ENCODE data around the gene BPTF.
"Not testable (repeated sequence)": the region's sequence is repeated elsewhere in the genome, so short reads cannot be mapped to it uniquely, and the experiment has no call there.

Gene BPTF

GRCh38 chr17:67854378-67854777 is 29.1 kb downstream of the BPTF start:
- Histone ChIP-seq H3K4me3 (ENCODE audit: low read length) (no peak overlapping the region), H3K9me3 (ENCODE audit: insufficient read depth, low read depth, low read length) (no peaks in the 10 kb centered on the region), H3K9ac (ENCODE audit: low read depth, low read length) (no peak overlapping the region), H3K4me1 (ENCODE audit: insufficient read depth, low read length) (no peaks in the 10 kb centered on the region), H3K36me3 (ENCODE audit: insufficient read depth, low read length) (peaks cover 40% of the 10 kb centered on the region), H3K27ac (ENCODE audit: low read depth, low read length) (no peak overlapping the region), H3K27me3 (ENCODE audit: insufficient read depth, low read length) (no peaks in the 10 kb centered on the region)
- WGBS = 94% methylated on average over 6 of the region's 6 CpGs

GRCh38 chr17:67855504-67856324 is 30.4 kb downstream of the BPTF start:
- 95% methylated on average over 9 of the region's 11 CpGs for WGBS
- Histone ChIP-seq H3K9ac (ENCODE audit: low read depth, low read length) (no peak overlapping the region), H3K4me3 (ENCODE audit: low read length) (no peak overlapping the region), H3K36me3 (ENCODE audit: insufficient read depth, low read length) (peaks cover 44% of the 10 kb centered on the region), H3K27me3 (ENCODE audit: insufficient read depth, low read length) (no peaks in the 10 kb centered on the region), H3K4me1 (ENCODE audit: insufficient read depth, low read length) (no peaks in the 10 kb centered on the region), H3K27ac (ENCODE audit: low read depth, low read length) (no peak overlapping the region), H3K9me3 (ENCODE audit: insufficient read depth, low read depth, low read length) (no peaks in the 10 kb centered on the region)

GRCh38 chr17:67856402-67856801 is 31.1 kb downstream of the BPTF start:
- not testable (repeated sequence) for H3K9ac ChIP-seq (ENCODE audit: low read depth, low read length); H3K4me3 ChIP-seq (ENCODE audit: low read length); H3K4me1 ChIP-seq (ENCODE audit: insufficient read depth, low read length); H3K9me3 ChIP-seq (ENCODE audit: insufficient read depth, low read depth, low read length); H3K27ac ChIP-seq (ENCODE audit: low read depth, low read length); H3K27me3 ChIP-seq (ENCODE audit: insufficient read depth, low read length)
- 87% methylated on average over 1 of the region's 1 CpG for WGBS
- H3K36me3 ChIP-seq (ENCODE audit: insufficient read depth, low read length) = peaks cover 44% of the 10 kb centered on the region

GRCh38 chr17:67862614-67863217 is 37.4 kb downstream of the BPTF start:
- Histone ChIP-seq H3K4me1 (ENCODE audit: insufficient read depth, low read length) (no peaks in the 10 kb centered on the region), H3K27me3 (ENCODE audit: insufficient read depth, low read length) (no peaks in the 10 kb centered on the region), H3K4me3 (ENCODE audit: low read length) (no peak overlapping the region), H3K9me3 (ENCODE audit: insufficient read depth, low read depth, low read length) (no peaks in the 10 kb centered on the region), H3K36me3 (ENCODE audit: insufficient read depth, low read length) (peaks cover 18% of the 10 kb centered on the region), H3K9ac (ENCODE audit: low read depth, low read length) (no peak overlapping the region), H3K27ac (ENCODE audit: low read depth, low read length) (no peak overlapping the region)
- WGBS = 88% methylated on average over 1 of the region's 1 CpG

- Histone ChIP-seq H3K36me3 (ENCODE audit: insufficient read depth, low read length) (peaks cover 19% of the 10 kb centered on the region), H3K4me1 (ENCODE audit: insufficient read depth, low read length) (no peaks in the 10 kb centered on the region), H3K9ac (ENCODE audit: low read depth, low read length) (no peak overlapping the region), H3K27me3 (ENCODE audit: insufficient read depth, low read length) (no peaks in the 10 kb centered on the region), H3K4me3 (ENCODE audit: low read length) (no peak overlapping the region), H3K9me3 (ENCODE audit: insufficient read depth, low read depth, low read length) (no peaks in the 10 kb centered on the region), H3K27ac (ENCODE audit: low read depth, low read length) (no peak overlapping the region)
- WGBS = no CpG with 5 or more reads among the region's 1 CpG
These were observed 38.4 kb downstream of the BPTF start for GRCh38 chr17:67863624-67864247.

- Histone ChIP-seq H3K36me3 (ENCODE audit: insufficient read depth, low read length) (peaks cover 21% of the 10 kb centered on the region), H3K27me3 (ENCODE audit: insufficient read depth, low read length) (no peaks in the 10 kb centered on the region), H3K9ac (ENCODE audit: low read depth, low read length) (no peak overlapping the region), H3K4me3 (ENCODE audit: low read length) (no peak overlapping the region), H3K27ac (ENCODE audit: low read depth, low read length) (no peak overlapping the region), H3K9me3 (ENCODE audit: insufficient read depth, low read depth, low read length) (no peaks in the 10 kb centered on the region), H3K4me1 (ENCODE audit: insufficient read depth, low read length) (no peaks in the 10 kb centered on the region)
- 75% methylated on average over 1 of the region's 1 CpG for WGBS
These were observed 40.1 kb downstream of the BPTF start for GRCh38 chr17:67865438-67865837.

GRCh38 chr17:67867591-67867990 is 42.3 kb downstream of the BPTF start:
- Histone ChIP-seq H3K36me3 (ENCODE audit: insufficient read depth, low read length) (peaks cover 22% of the 10 kb centered on the region), H3K27me3 (ENCODE audit: insufficient read depth, low read length) (no peaks in the 10 kb centered on the region), H3K27ac (ENCODE audit: low read depth, low read length) (no peak overlapping the region), H3K4me1 (ENCODE audit: insufficient read depth, low read length) (no peaks in the 10 kb centered on the region), H3K4me3 (ENCODE audit: low read length) (no peak overlapping the region), H3K9ac (ENCODE audit: low read depth, low read length) (no peak overlapping the region), H3K9me3 (ENCODE audit: insufficient read depth, low read depth, low read length) (no peaks in the 10 kb centered on the region)
- 99% methylated on average over 3 of the region's 4 CpGs for WGBS

- no peak overlapping the region for H3K9ac ChIP-seq (ENCODE audit: low read depth, low read length)
- H3K9me3 ChIP-seq (ENCODE audit: insufficient read depth, low read depth, low read length) = no peaks in the 10 kb centered on the region
- H3K36me3 ChIP-seq (ENCODE audit: insufficient read depth, low read length) = peaks cover 22% of the 10 kb centered on the region
- H3K4me1 ChIP-seq (ENCODE audit: insufficient read depth, low read length) = no peaks in the 10 kb centered on the region
- H3K27me3 ChIP-seq (ENCODE audit: insufficient read depth, low read length) = no peaks in the 10 kb centered on the region
- H3K27ac ChIP-seq (ENCODE audit: low read depth, low read length) = no peak overlapping the region
- H3K4me3 ChIP-seq (ENCODE audit: low read length) = no peak overlapping the region
These were observed 42.9 kb downstream of the BPTF start for GRCh38 chr17:67868176-67868575.

GRCh38 chr17:67879662-67880061 is 54.4 kb downstream of the BPTF start:
- peaks cover 66% of the 10 kb centered on the region for H3K36me3 ChIP-seq (ENCODE audit: insufficient read depth, low read length)
- H3K27ac ChIP-seq (ENCODE audit: low read depth, low read length) = no peak overlapping the region
- WGBS = 76% methylated on average over 5 of the region's 5 CpGs
- no peaks in the 10 kb centered on the region for H3K4me1 ChIP-seq (ENCODE audit: insufficient read depth, low read length)
- H3K27me3 ChIP-seq (ENCODE audit: insufficient read depth, low read length) = no peaks in the 10 kb centered on the region
- H3K4me3 ChIP-seq (ENCODE audit: low read length) = no peak overlapping the region
- no peaks in the 10 kb centered on the region for H3K9me3 ChIP-seq (ENCODE audit: insufficient read depth, low read depth, low read length)
- no peak overlapping the region for H3K9ac ChIP-seq (ENCODE audit: low read depth, low read length)

- WGBS = no CpG with 5 or more reads among the region's 1 CpG
- no peak overlapping the region for H3K4me3 ChIP-seq (ENCODE audit: low read length)
- peaks cover 61% of the 10 kb centered on the region for H3K36me3 ChIP-seq (ENCODE audit: insufficient read depth, low read length)
- H3K27ac ChIP-seq (ENCODE audit: low read depth, low read length) = no peak overlapping the region
- no peak overlapping the region for H3K9ac ChIP-seq (ENCODE audit: low read depth, low read length)
- H3K9me3 ChIP-seq (ENCODE audit: insufficient read depth, low read depth, low read length) = no peaks in the 10 kb centered on the region
- no peaks in the 10 kb centered on the region for H3K27me3 ChIP-seq (ENCODE audit: insufficient read depth, low read length)
- H3K4me1 ChIP-seq (ENCODE audit: insufficient read depth, low read length) = no peaks in the 10 kb centered on the region
These were observed 55.8 kb downstream of the BPTF start for GRCh38 chr17:67881083-67881482.

- Histone ChIP-seq H3K9me3 (ENCODE audit: insufficient read depth, low read depth, low read length) (no peaks in the 10 kb centered on the region), H3K4me1 (ENCODE audit: insufficient read depth, low read length) (no peaks in the 10 kb centered on the region), H3K36me3 (ENCODE audit: insufficient read depth, low read length) (peaks cover 63% of the 10 kb centered on the region), H3K9ac (ENCODE audit: low read depth, low read length) (no peak overlapping the region), H3K27ac (ENCODE audit: low read depth, low read length) (no peak overlapping the region), H3K4me3 (ENCODE audit: low read length) (no peak overlapping the region), H3K27me3 (ENCODE audit: insufficient read depth, low read length) (no peaks in the 10 kb centered on the region)
- 91% methylated on average over 1 of the region's 1 CpG for WGBS
These were observed 59.4 kb downstream of the BPTF start for GRCh38 chr17:67884741-67885140.

All from HUES64 (cell line).